Ovary (tissue), 9 donors: ENCODE results near the gene FNDC11. TPM values are rescaled to one million over a fixed set of nuclear protein-coding genes. Genes with fewer than 3 reads are reported as not detected.

Experiments used
- DNase-seq, 5 donors: peaks; one replicate each; pipeline ENCODE4 v3.0.0-alpha.2; 2019 to 2020
- H3K27ac ChIP-seq, 2 donors: fragments of 200-600 bp; one replicate each; pipeline versions ENCODE4 v1.5.1 to v1.8.0; 2019 to 2022
- H3K27me3 ChIP-seq: fragments of 200-600 bp; one replicate; pipeline ENCODE4 v1.8.0; 2022
- H3K36me3 ChIP-seq: fragments of 200-600 bp; sonication (generic); one replicate; pipeline ENCODE4 v1.5.1; 2019
- H3K4me1 ChIP-seq: one replicate; pipeline ENCODE4 v1.8.1; 2013; ENCODE audit warnings: mild to moderate bottlenecking, moderate library complexity; ENCODE audit not compliant: insufficient read depth
- H3K4me3 ChIP-seq: fragments of 200-600 bp; sonication (generic); one replicate; pipeline ENCODE4 v1.5.1; 2017
- H3K9me3 ChIP-seq, 2 donors: fragments of 200-600 bp in 1 of 2; sonication (generic) in 1 of 2; one replicate each; pipeline versions ENCODE4 v1.5.1 to v1.8.1; 2013 to 2019; ENCODE audit warnings: mild to moderate bottlenecking in 1 of 2, moderate library complexity in 1 of 2
- EP300 ChIP-seq: sonication (generic); formaldehyde crosslinking; IDR thresholded peaks from one replicate; pipeline ENCODE4 v1.6.1; 2017; ENCODE audit warnings: antibody characterized with exemption
- POLR2A ChIP-seq: fragments of 450-650 bp; IDR thresholded peaks from one replicate; pipeline ENCODE4 v1.6.1; 2017; ENCODE audit warnings: antibody characterized with exemption, mild to moderate bottlenecking, moderate library complexity
- WGBS, 3 donors: extraction: QIAGEN DNeasy Blood & Tissue Kit in 1 of 3; methylation state at CpG; one replicate each; pipeline versions ENCODE4 v1.1.5 to v1.1.7; 2013 to 2017; 5-methylcytosine and 5-hydroxymethylcytosine counted together
- intact Hi-C, 4 donors: fragments of 100-400 bp; cut with DNase I; formaldehyde crosslinking; loops; one replicate each; pipeline versions ENCODE4 v1.11.0 to v1.15.1; 2022 to 2023
- polyA plus RNA-seq, 2 donors: library from polyadenylated mRNA; stranded (reverse); fragments of 200-250 nt in 1 of 2; fragments of 350-450 nt in 1 of 2; fragmentation: Illumina TruSeq in 1 of 2; extraction: RNeasy Lipid Tissue Mini Kit (QIAGEN cat#74804) in 1 of 2; gene quantifications; one replicate each; pipeline ENCODE4 v1.2.3, GENCODE V29; 2013 to 2014
- total RNA-seq, 7 donors: library from RNA; depleted of rRNA in 2 of 7; stranded (reverse); fragments of >200 nt in 2 of 7; fragmentation: NEBNext Ultra II Directional in 3 of 7; extraction: Animal tissue kit (Norgen Biotek cat#: 25700) in 3 of 7; gene quantifications; one replicate each; pipeline versions ENCODE4 v1.1.0 to v1.2.4, GENCODE V29; 2016 to 2023
- TF ChIP-seq, protein P1 (sequence below), 3 donors: fragments of 450-650 bp in 2 of 3; fragments of 200-600 bp in 1 of 3; IDR thresholded peaks; one replicate each; pipeline versions ENCODE4 v1.5.1 to v1.8.0; 2016 to 2022; ENCODE audit warnings: antibody characterized with exemption in 3 of 3, mild to moderate bottlenecking in 1 of 3
- donor health status: DM: no; HTN: no; CAD: no; lungs with moderate emphysema.
- donor health status: DM: no; HTN: no; CAD: no.
- donor health status: Bipolar disorder and iron deficiency.
- donor health status: DM: yes; HTN: yes; CAD: no.
- donor health status: DM: no; HTN: no; CAD: no.
- donor health status: DM: yes; HTN: yes; CAD: no.

The FNDC11 gene
- total and polyA plus RNA-seq, 9 donors, result 0.10 to 5.5 (median 0.35) TPM; not detected in 2

DNA sequence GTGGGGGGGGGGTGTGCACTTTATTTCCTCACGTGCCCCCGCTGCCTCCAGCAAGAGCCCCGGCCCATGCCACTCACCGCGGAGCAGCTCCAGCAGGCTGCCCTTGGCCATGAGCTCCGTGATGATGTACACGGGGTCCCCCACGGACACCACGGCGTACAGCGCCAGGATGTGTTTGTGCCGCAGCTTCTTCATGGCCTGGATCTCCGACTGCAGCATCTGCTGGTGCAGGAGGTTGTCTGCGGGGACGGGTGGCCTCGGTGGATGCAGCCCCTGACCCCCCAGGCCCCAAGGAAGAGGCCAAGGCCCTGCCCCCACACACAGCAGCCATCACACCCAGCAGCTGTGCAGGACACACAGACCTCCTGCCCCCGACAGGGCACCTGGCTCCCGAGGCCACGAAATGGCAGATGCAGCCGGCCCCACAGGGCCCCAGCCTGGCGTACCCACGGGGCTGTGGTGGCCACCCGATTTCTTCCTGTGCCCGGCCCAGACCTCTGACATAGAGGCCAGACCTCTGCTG lies 21.4 kb upstream of the FNDC11 start:
- H3K4me3 ChIP-seq, result no peak overlapping the region
- 57 to 68% (median 61%) methylated on average over 22 to 24 of the region's 24 CpGs for WGBS, 3 donors
- H3K9me3 ChIP-seq, result no peaks in the 10 kb centered on the region
- H3K27me3 ChIP-seq, result no peaks in the 10 kb centered on the region
- no peak for TF ChIP-seq EP300
- no peak for TF ChIP-seq POLR2A
- TF ChIP-seq, protein P1, sequence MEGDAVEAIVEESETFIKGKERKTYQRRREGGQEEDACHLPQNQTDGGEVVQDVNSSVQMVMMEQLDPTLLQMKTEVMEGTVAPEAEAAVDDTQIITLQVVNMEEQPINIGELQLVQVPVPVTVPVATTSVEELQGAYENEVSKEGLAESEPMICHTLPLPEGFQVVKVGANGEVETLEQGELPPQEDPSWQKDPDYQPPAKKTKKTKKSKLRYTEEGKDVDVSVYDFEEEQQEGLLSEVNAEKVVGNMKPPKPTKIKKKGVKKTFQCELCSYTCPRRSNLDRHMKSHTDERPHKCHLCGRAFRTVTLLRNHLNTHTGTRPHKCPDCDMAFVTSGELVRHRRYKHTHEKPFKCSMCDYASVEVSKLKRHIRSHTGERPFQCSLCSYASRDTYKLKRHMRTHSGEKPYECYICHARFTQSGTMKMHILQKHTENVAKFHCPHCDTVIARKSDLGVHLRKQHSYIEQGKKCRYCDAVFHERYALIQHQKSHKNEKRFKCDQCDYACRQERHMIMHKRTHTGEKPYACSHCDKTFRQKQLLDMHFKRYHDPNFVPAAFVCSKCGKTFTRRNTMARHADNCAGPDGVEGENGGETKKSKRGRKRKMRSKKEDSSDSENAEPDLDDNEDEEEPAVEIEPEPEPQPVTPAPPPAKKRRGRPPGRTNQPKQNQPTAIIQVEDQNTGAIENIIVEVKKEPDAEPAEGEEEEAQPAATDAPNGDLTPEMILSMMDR (IDR thresholded peaks at IDR 0.05), result no peak
- H3K4me1 ChIP-seq, result no peaks in the 10 kb centered on the region
- DNase-seq, result peak in 1 of 5 donors; percentile 25
- H3K27ac ChIP-seq, result no peak overlapping the region
- intact Hi-C loops, result loop anchor here in 2 of 4 donors (10.0 kb wide), 2 partner anchors 112 to 342 kb away; no protein-coding TSS in a partner anchor
- no peaks in the 10 kb centered on the region for H3K36me3 ChIP-seq

DNA sequence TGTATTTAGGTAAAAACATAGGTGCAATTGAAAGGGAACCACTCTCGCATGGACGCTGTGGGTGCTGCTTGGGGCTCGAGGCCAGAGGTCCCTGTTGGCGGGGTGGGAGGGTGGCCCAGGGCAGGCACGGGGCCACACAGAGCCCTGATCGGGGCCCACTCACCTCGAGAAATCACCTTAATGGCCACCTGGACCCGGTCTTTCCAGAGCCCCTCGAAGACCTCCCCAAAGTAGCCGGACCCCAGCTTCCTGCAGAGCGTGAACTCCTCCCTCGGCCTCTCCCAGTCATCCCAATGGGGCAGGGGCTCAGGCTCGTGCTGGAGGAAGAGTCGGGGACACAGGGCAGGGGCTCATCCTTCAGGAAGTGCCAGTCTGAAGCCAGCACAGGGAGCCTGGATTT lies 20.6 kb upstream of the FNDC11 start:
- TF ChIP-seq POLR2A, result no peak
- TF ChIP-seq, protein P1 (IDR thresholded peaks at IDR 0.05), result no peak
- peaks cover 2% of the 10 kb centered on the region for H3K4me1 ChIP-seq
- no peak overlapping the region for H3K27ac ChIP-seq
- peak in 1 of 5 donors; percentile 17 for DNase-seq
- H3K36me3 ChIP-seq, result no peaks in the 10 kb centered on the region
- H3K4me3 ChIP-seq, result no peak overlapping the region
- intact Hi-C loops, result loop anchor here in 2 of 4 donors (10.0 kb wide), 2 partner anchors 111 to 341 kb away; no protein-coding TSS in a partner anchor
- WGBS, 3 donors, result 54 to 72% (median 57%) methylated on average over 14 of the region's 14 CpGs
- H3K27me3 ChIP-seq, result no peaks in the 10 kb centered on the region
- no peaks in the 10 kb centered on the region for H3K9me3 ChIP-seq

DNA sequence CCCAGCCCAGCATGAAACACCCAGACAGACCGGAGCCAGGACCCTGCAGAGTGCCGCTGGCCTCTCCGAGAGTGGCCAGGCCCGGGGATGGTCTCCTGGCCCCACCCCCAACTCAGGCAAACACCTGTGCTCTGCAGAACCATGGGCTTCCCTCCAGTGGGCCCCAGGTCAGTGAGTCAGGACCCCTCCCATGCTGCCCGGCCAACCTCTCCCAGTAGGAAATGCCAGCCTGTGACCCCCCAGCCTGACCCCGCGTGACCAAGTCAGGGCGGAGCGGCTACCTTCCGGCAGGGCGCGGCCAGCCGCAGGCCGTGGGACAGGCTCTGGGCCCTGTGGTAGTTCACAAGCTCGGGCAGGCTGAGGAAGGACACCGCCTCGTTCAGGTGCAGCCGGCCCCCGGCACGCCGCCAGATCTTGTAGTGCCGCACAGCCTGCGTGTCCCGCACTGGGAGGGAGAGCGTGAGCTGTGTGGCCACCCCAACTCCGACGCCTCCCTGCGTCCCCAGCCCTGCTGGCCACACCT lies 20.0 kb upstream of the FNDC11 start:
- peak in 1 of 5 donors; percentile 32 for DNase-seq
- Histone ChIP-seq H3K4me1 (peaks cover 2% of the 10 kb centered on the region), H3K9me3 (no peaks in the 10 kb centered on the region), H3K4me3 (no peak overlapping the region), H3K36me3 (no peaks in the 10 kb centered on the region), H3K27me3 (no peaks in the 10 kb centered on the region), H3K27ac (no peak overlapping the region)
- WGBS, 3 donors, result 52 to 61% (median 60%) methylated on average over 22 to 28 of the region's 28 CpGs
- intact Hi-C loops, result loop anchor here in 2 of 4 donors (10.0 kb wide), 2 partner anchors 111 to 341 kb away; no protein-coding TSS in a partner anchor
- TF ChIP-seq EP300 (no peak), POLR2A (no peak)
- TF ChIP-seq, protein P1 (IDR thresholded peaks at IDR 0.05), result no peak

DNA sequence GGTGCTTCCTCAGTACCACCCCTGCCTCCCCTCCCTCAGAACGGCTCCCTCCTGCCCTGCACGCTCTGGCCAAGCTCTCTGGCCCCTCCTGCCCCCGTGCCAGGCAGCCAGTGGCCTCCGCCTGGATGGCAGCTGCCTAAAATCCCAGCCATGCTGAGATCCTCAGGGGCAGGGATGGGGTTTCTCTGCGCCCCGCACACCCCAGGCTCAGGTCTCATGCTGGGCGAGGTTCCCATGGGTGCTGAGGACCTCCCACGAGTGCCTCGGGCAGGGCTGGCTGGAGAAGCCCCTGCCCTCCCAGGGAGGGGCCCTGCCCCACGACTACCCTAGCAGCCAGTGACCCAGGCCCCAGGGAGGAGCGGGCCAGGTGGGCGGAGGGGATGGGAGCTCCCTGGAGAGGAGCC lies 19.5 kb upstream of the FNDC11 start:
- Histone ChIP-seq H3K36me3 (no peaks in the 10 kb centered on the region), H3K4me3 (no peak overlapping the region), H3K4me1 (peaks cover 2% of the 10 kb centered on the region), H3K27me3 (no peaks in the 10 kb centered on the region), H3K27ac (no peak overlapping the region), H3K9me3 (no peaks in the 10 kb centered on the region)
- TF ChIP-seq, protein P1 (IDR thresholded peaks at IDR 0.05), result no peak
- no peak for TF ChIP-seq EP300
- no peak for TF ChIP-seq POLR2A
- 16 to 32% (median 23%) methylated on average over 6 to 12 of the region's 12 CpGs for WGBS, 3 donors
- intact Hi-C loops, result loop anchor here in 2 of 4 donors (10.0 kb wide), 2 partner anchors 110 to 340 kb away; no protein-coding TSS in a partner anchor
- no peak for DNase-seq
